ENCODE measurements around the gene TTC4.

Gene TTC4

GRCh38 chr1:54701996-54702395 is 13.7 kb upstream of the TTC4 start:
- H3K4me3 ChIP-seq (ENCODE audit: low read length): no peak overlapping the region
- no peak for DNase-seq
- H3K9me3 ChIP-seq (replicated peaks; ENCODE audit: insufficient read depth, low read length): no peaks in the 10 kb centered on the region
- TF ChIP-seq CTCF (IDR thresholded peaks at IDR 0.05; ENCODE audit: low read length): no peak
- TF ChIP-seq EZH2 (optimal IDR thresholded peaks at IDR 0.05; ENCODE audit: low read depth, low read length): no peak
- no peak for TF ChIP-seq EZH2phosphoT487 (IDR thresholded peaks at IDR 0.05; ENCODE audit: low read length)
- H3K4me2 ChIP-seq (ENCODE audit: low read depth, low read length): no peak overlapping the region
- H3K9ac ChIP-seq (ENCODE audit: low read length): no peak overlapping the region
- H3F3A ChIP-seq (ENCODE audit: insufficient read depth, low read length): no peaks in the 10 kb centered on the region
- no peaks in the 10 kb centered on the region for H3K4me1 ChIP-seq (ENCODE audit: low read length)
- no peaks in the 10 kb centered on the region for H3K36me3 ChIP-seq (replicated peaks; ENCODE audit: insufficient read depth, low read length)
- H2AFZ ChIP-seq (ENCODE audit: low read length): no peak overlapping the region
- no peaks in the 10 kb centered on the region for H3K9me2 ChIP-seq (replicated peaks; ENCODE audit: insufficient read depth, low read length)
- H3K79me2 ChIP-seq (ENCODE audit: low read length): no peaks in the 10 kb centered on the region
- no peak overlapping the region for H3K27ac ChIP-seq (ENCODE audit: low read length)
- H3K27me3 ChIP-seq (replicated peaks; ENCODE audit: insufficient read depth, low read length): peaks cover 23% of the 10 kb centered on the region
- H4K20me1 ChIP-seq (ENCODE audit: insufficient read depth, low read length): no peaks in the 10 kb centered on the region

DNA sequence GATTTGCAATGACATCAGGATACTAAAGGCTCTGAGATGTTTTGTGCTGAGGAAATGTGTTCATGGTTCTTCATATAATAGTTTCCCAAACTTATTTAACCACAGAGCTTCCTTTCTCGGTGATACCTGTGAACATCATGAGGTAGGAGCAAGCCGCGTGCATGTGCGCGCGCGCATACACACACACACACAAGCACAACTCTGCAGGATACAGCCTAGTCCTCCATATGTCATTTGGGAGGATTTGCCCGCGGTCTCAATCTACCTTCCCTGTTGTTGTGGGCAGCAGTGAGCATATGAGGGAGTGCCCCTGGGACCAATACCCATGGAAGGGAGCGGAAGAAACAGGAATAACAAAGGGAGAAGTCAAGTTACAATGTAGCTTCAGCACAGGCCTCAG is 12.2 kb upstream of the TTC4 start:
- Histone ChIP-seq H3K79me2 (ENCODE audit: low read length) (no peaks in the 10 kb centered on the region), H3K27me3 (replicated peaks; ENCODE audit: insufficient read depth, low read length) (peaks cover 36% of the 10 kb centered on the region), H4K20me1 (ENCODE audit: insufficient read depth, low read length) (no peaks in the 10 kb centered on the region), H3K4me1 (ENCODE audit: low read length) (no peaks in the 10 kb centered on the region), H3K27ac (ENCODE audit: low read length) (no peak overlapping the region), H2AFZ (ENCODE audit: low read length) (no peak overlapping the region), H3K9me2 (replicated peaks; ENCODE audit: insufficient read depth, low read length) (no peaks in the 10 kb centered on the region), H3F3A (ENCODE audit: insufficient read depth, low read length) (no peaks in the 10 kb centered on the region), H3K4me3 (ENCODE audit: low read length) (no peak overlapping the region), H3K36me3 (replicated peaks; ENCODE audit: insufficient read depth, low read length) (no peaks in the 10 kb centered on the region), H3K4me2 (ENCODE audit: low read depth, low read length) (no peak overlapping the region), H3K9ac (ENCODE audit: low read length) (no peak overlapping the region), H3K9me3 (replicated peaks; ENCODE audit: insufficient read depth, low read length) (no peaks in the 10 kb centered on the region)
- DNase-seq: no peak
- no peak for TF ChIP-seq CTCF (IDR thresholded peaks at IDR 0.05; ENCODE audit: low read length)
- TF ChIP-seq EZH2phosphoT487 (IDR thresholded peaks at IDR 0.05; ENCODE audit: low read length): no peak
- TF ChIP-seq EZH2 (optimal IDR thresholded peaks at IDR 0.05; ENCODE audit: low read depth, low read length): no peak

DNA sequence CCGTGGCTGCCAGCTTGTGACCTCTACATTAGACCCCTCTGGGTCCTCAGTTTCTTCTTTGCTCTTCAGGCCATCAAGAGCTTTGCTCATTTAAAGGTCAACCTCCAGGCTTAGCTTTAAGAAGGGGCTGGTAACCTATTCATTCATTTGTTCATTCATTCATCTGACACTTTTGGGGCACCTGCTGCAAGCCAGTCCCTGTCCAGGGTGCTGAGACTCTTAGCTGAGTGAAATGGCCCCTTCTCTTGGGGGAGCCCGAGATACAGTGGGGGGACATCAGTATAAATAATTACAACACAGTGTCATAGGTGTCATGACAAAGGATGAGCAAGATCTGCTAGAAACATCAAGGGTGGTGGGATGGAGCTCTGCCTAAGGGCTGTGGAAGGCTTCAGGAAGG is 10.5 kb upstream of the TTC4 start:
- no peaks in the 10 kb centered on the region for H3K4me1 ChIP-seq (ENCODE audit: low read length)
- no peak overlapping the region for H3K4me2 ChIP-seq (ENCODE audit: low read depth, low read length)
- no peak overlapping the region for H3K27ac ChIP-seq (ENCODE audit: low read length)
- no peaks in the 10 kb centered on the region for H3K36me3 ChIP-seq (replicated peaks; ENCODE audit: insufficient read depth, low read length)
- H3K4me3 ChIP-seq (ENCODE audit: low read length): no peak overlapping the region
- no peak for DNase-seq
- no peaks in the 10 kb centered on the region for H3K9me3 ChIP-seq (replicated peaks; ENCODE audit: insufficient read depth, low read length)
- peaks cover 34% of the 10 kb centered on the region for H3K27me3 ChIP-seq (replicated peaks; ENCODE audit: insufficient read depth, low read length)
- no peak for TF ChIP-seq CTCF (IDR thresholded peaks at IDR 0.05; ENCODE audit: low read length)
- TF ChIP-seq EZH2 (optimal IDR thresholded peaks at IDR 0.05; ENCODE audit: low read depth, low read length): no peak
- no peak for TF ChIP-seq EZH2phosphoT487 (IDR thresholded peaks at IDR 0.05; ENCODE audit: low read length)
- no peaks in the 10 kb centered on the region for H3K9me2 ChIP-seq (replicated peaks; ENCODE audit: insufficient read depth, low read length)
- H3K9ac ChIP-seq (ENCODE audit: low read length): no peak overlapping the region
- H2AFZ ChIP-seq (ENCODE audit: low read length): no peak overlapping the region
- H4K20me1 ChIP-seq (ENCODE audit: insufficient read depth, low read length): no peaks in the 10 kb centered on the region
- no peaks in the 10 kb centered on the region for H3K79me2 ChIP-seq (ENCODE audit: low read length)
- no peaks in the 10 kb centered on the region for H3F3A ChIP-seq (ENCODE audit: insufficient read depth, low read length)

Data from MM.1S (cell line).